H9 (cell line): ENCODE results near the gene CDH13. TPM values are rescaled to one million over a fixed set of nuclear protein-coding genes. Genes with fewer than 3 reads are reported as not detected.

Source experiments
- DNase-seq: peaks from one replicate; pipeline ENCODE4 v3.0.0-alpha.2; 2017
- H2AFZ ChIP-seq: one replicate; pipeline ENCODE4 v1.6.1; 2013; ENCODE audit warnings: mild to moderate bottlenecking, low read length, control low read depth, moderate library complexity
- H2AK5ac ChIP-seq: 2 replicates; pipeline ENCODE4 v1.6.1; 2013; ENCODE audit warnings: low read length, control low read depth, mixed read lengths; ENCODE audit not compliant: insufficient read length
- H2BK120ac ChIP-seq: one replicate; pipeline ENCODE4 v1.6.1; 2013; ENCODE audit warnings: low read depth, mild to moderate bottlenecking, low read length, control low read depth, inconsistent platforms; ENCODE audit not compliant: poor library complexity, severe bottlenecking
- H2BK12ac ChIP-seq: 2 replicates; pipeline ENCODE4 v1.6.1; 2013; ENCODE audit warnings: low read length, control low read depth, mixed read lengths, low read depth; ENCODE audit not compliant: insufficient read length
- H2BK15ac ChIP-seq: 2 replicates; pipeline ENCODE4 v1.6.1; 2013; ENCODE audit warnings: low read depth, low read length, control low read depth
- H2BK20ac ChIP-seq: one replicate; pipeline ENCODE4 v1.6.1; 2013; ENCODE audit warnings: low read depth, mild to moderate bottlenecking, low read length, control low read depth, inconsistent platforms; ENCODE audit not compliant: poor library complexity, severe bottlenecking
- H2BK5ac ChIP-seq: 2 replicates; pipeline ENCODE4 v1.6.1; 2013; ENCODE audit warnings: low read length, control low read depth, mixed read lengths; ENCODE audit not compliant: insufficient read length
- H3K14ac ChIP-seq: 2 replicates; pipeline ENCODE4 v1.6.1; 2013; ENCODE audit warnings: low read length, control low read depth; ENCODE audit not compliant: insufficient read depth
- H3K18ac ChIP-seq: 2 replicates; pipeline ENCODE4 v1.6.1; 2013; ENCODE audit warnings: low read depth, mild to moderate bottlenecking, mixed read lengths, low read length, control low read depth; ENCODE audit not compliant: insufficient read length
- H3K23ac ChIP-seq: 2 replicates; pipeline ENCODE4 v1.6.1; 2013; ENCODE audit warnings: low read length, control low read depth, mixed read lengths, low read depth; ENCODE audit not compliant: insufficient read length
- H3K23me2 ChIP-seq: 2 replicates; pipeline ENCODE4 v1.6.1; 2013; ENCODE audit warnings: low read depth, mild to moderate bottlenecking, mixed read lengths, low read length, control low read depth; ENCODE audit not compliant: insufficient read length, poor library complexity, severe bottlenecking
- H3K27ac ChIP-seq: 2 replicates; pipeline ENCODE4 v1.5.1; 2013; ENCODE audit warnings: low read length, control low read depth, mixed read lengths, low read depth; ENCODE audit not compliant: insufficient read length
- H3K27me3 ChIP-seq: 2 replicates; pipeline ENCODE4 v1.6.1; 2013; ENCODE audit warnings: low read length, control low read depth, inconsistent platforms; ENCODE audit not compliant: insufficient read depth
- H3K4ac ChIP-seq: 2 replicates; pipeline ENCODE4 v1.6.1; 2013; ENCODE audit warnings: low read depth, mild to moderate bottlenecking, control low read depth, inconsistent platforms, low read length, moderate library complexity
- H3K4me1 ChIP-seq: 2 replicates; pipeline ENCODE4 v1.6.1; 2013; ENCODE audit warnings: low read length, control low read depth, inconsistent platforms; ENCODE audit not compliant: insufficient read depth
- H3K4me2 ChIP-seq: 2 replicates; pipeline ENCODE4 v1.6.1; 2013; ENCODE audit warnings: low read length, control low read depth, mixed read lengths; ENCODE audit not compliant: insufficient read length, insufficient read depth
- H3K56ac ChIP-seq: 2 replicates; pipeline ENCODE4 v1.6.1; 2013; ENCODE audit warnings: low read depth, mild to moderate bottlenecking, mixed read lengths, low read length, control low read depth; ENCODE audit not compliant: insufficient read length
- H3K79me1 ChIP-seq: 2 replicates; pipeline ENCODE4 v1.6.1; 2013; ENCODE audit warnings: low read depth, mild to moderate bottlenecking, moderate library complexity, low read length, control low read depth, inconsistent platforms; ENCODE audit not compliant: insufficient read depth, poor library complexity, severe bottlenecking
- H3K79me2 ChIP-seq: 2 replicates; pipeline ENCODE4 v1.6.1; 2013; ENCODE audit warnings: low read length, control low read depth, inconsistent platforms; ENCODE audit not compliant: insufficient read depth
- H3K9ac ChIP-seq: 2 replicates; pipeline ENCODE4 v1.6.1; 2013; ENCODE audit warnings: low read length, control low read depth, mixed read lengths; ENCODE audit not compliant: insufficient read length; ENCODE audit errors: extremely low read depth
- H3K9me3 ChIP-seq: one replicate; pipeline ENCODE4 v1.6.1; 2013; ENCODE audit warnings: low read depth, low read length, inconsistent platforms; ENCODE audit not compliant: control insufficient read depth
- H3T11ph ChIP-seq: one replicate; pipeline ENCODE4 v1.6.1; 2013; ENCODE audit warnings: mild to moderate bottlenecking, low read length, control low read depth, inconsistent platforms
- H4K20me1 ChIP-seq: one replicate; pipeline ENCODE4 v1.6.1; 2013; ENCODE audit not compliant: control insufficient read depth, insufficient read length, insufficient read depth
- H4K5ac ChIP-seq: 2 replicates; pipeline ENCODE4 v1.6.1; 2013; ENCODE audit warnings: low read depth, mild to moderate bottlenecking, mixed read lengths, low read length, control low read depth; ENCODE audit not compliant: insufficient read length
- H4K8ac ChIP-seq: replicated peaks from 2 replicates; pipeline ENCODE4 v1.6.1; 2013; ENCODE audit warnings: low read length, control low read depth, mixed read lengths, low read depth; ENCODE audit not compliant: insufficient read length
- H4K91ac ChIP-seq: 2 replicates; pipeline ENCODE4 v1.6.1; 2013; ENCODE audit warnings: low read depth, mild to moderate bottlenecking, moderate library complexity, mixed read lengths, low read length, control low read depth; ENCODE audit not compliant: insufficient read length
- H3K27ac Mint-ChIP-seq, 3 experiments: 2 replicates in 2 of 3; 3 replicates in 1 of 3; pipeline ENCODE4 v1.8.0; 2020 to 2021; ENCODE audit warnings: mixed read lengths in 3 of 3, mild to moderate bottlenecking in 1 of 3, moderate library complexity in 1 of 3
- H3K27me3 Mint-ChIP-seq: 2 replicates; pipeline ENCODE4 v1.8.0; 2021; ENCODE audit warnings: low read depth, mild to moderate bottlenecking, moderate library complexity, mixed read lengths
- H3K36me3 Mint-ChIP-seq, 3 experiments: 2 replicates in 2 of 3; 3 replicates in 1 of 3; pipeline ENCODE4 v1.8.0; 2020 to 2021; ENCODE audit warnings: low read depth in 3 of 3, mixed read lengths in 3 of 3; ENCODE audit not compliant: insufficient read depth in 1 of 3
- H3K4me1 Mint-ChIP-seq, 2 experiments: 2 replicates each; pipeline ENCODE4 v1.8.0; 2020; ENCODE audit warnings: mixed read lengths in 2 of 2
- H3K4me3 Mint-ChIP-seq, 2 experiments: 2 replicates in 1 of 2; 3 replicates in 1 of 2; pipeline ENCODE4 v1.8.0; 2020 to 2021; ENCODE audit warnings: mild to moderate bottlenecking in 2 of 2, mixed read lengths in 2 of 2, moderate library complexity in 1 of 2
- H3K9me3 Mint-ChIP-seq, 2 experiments: 2 replicates in 1 of 2; 3 replicates in 1 of 2; pipeline ENCODE4 v1.8.0; 2020; ENCODE audit warnings: mild to moderate bottlenecking in 2 of 2, mixed read lengths in 2 of 2, moderate library complexity in 1 of 2
- CTCF ChIP-seq: fragments of 200-600 bp; sonication (generic); conservative IDR thresholded peaks from 3 replicates; pipeline ENCODE4 v1.8.0; 2021; ENCODE audit warnings: antibody characterized with exemption, mild to moderate bottlenecking
- WGBS: extraction: QIAGEN DNeasy Blood & Tissue Kit; methylation state at CpG from one replicate; pipeline ENCODE4 v1.1.7; 2013; ENCODE audit warnings: missing lambda C conversion rate, low lambda C conversion rate, mixed read lengths; ENCODE audit not compliant: insufficient read length; ENCODE audit errors: extremely low coverage; 5-methylcytosine and 5-hydroxymethylcytosine counted together
- total RNA-seq: library from RNA; stranded (reverse); gene quantifications from 2 replicates; pipeline ENCODE4 v1.2.1, GENCODE V29; 2021

The CDH13 gene
- total RNA-seq, 1 experiment from 2014 or later = 1.5 TPM

GRCh38 chr16:82957212-82957611, 330.4 kb downstream of the CDH13 start:
- Mint-ChIP-seq H3K27me3 (peaks cover 2% of the 10 kb centered on the region), H3K4me1 (no peaks in the 10 kb centered on the region), H3K36me3 (no peaks in the 10 kb centered on the region), H3K9me3 (no peaks in the 10 kb centered on the region), H3K4me3 (no peak overlapping the region), H3K27ac (no peak overlapping the region)
- H2BK120ac ChIP-seq = no peak overlapping the region
- no peaks in the 10 kb centered on the region for H3K27me3 ChIP-seq
- no peak overlapping the region for H3K14ac ChIP-seq
- DNase-seq = no peak
- H3K18ac ChIP-seq = no peak overlapping the region
- H3K23ac ChIP-seq = no peak overlapping the region
- H3K79me2 ChIP-seq = no peaks in the 10 kb centered on the region
- no peak overlapping the region for H4K5ac ChIP-seq
- no peaks in the 10 kb centered on the region for H3K9me3 ChIP-seq
- H3K23me2 ChIP-seq = no peaks in the 10 kb centered on the region
- H4K20me1 ChIP-seq = no peaks in the 10 kb centered on the region
- no peak overlapping the region for H4K8ac ChIP-seq
- H2AFZ ChIP-seq = no peak overlapping the region
- H3T11ph ChIP-seq = no peak overlapping the region
- no peak overlapping the region for H3K4me2 ChIP-seq
- TF ChIP-seq CTCF = no peak
- no peak overlapping the region for H2BK20ac ChIP-seq
- H4K91ac ChIP-seq = no peak overlapping the region
- no peak overlapping the region for H3K27ac ChIP-seq
- H2BK15ac ChIP-seq = no peak overlapping the region
- H2BK5ac ChIP-seq = no peak overlapping the region
- no CpG with 5 or more reads among the region's 3 CpGs for WGBS
- H3K9ac ChIP-seq = no peak overlapping the region
- no peaks in the 10 kb centered on the region for H3K79me1 ChIP-seq
- H2AK5ac ChIP-seq = no peak overlapping the region
- no peaks in the 10 kb centered on the region for H3K4me1 ChIP-seq
- no peak overlapping the region for H3K4ac ChIP-seq
- no peak overlapping the region for H3K56ac ChIP-seq
- H2BK12ac ChIP-seq = no peak overlapping the region
